ENCODE results near the gene PCDH8.
"Not testable (repeated sequence)": the region's sequence is repeated elsewhere in the genome, so short reads cannot be mapped to it uniquely, and the experiment has no call there.

PCDH8 gene

GRCh38 chr13:52849291-52850071 is 1.0 kb upstream of the PCDH8 start:
- no peak for DNase-seq

GRCh38 chr13:52847682-52848432 is 583 bp downstream of the PCDH8 start:
- no peak for DNase-seq

- no peak for DNase-seq
Measured at GRCh38 chr13:52847322-52847681, 1.1 kb downstream of the PCDH8 start.

- DNase-seq: no peak
Measured at GRCh38 chr13:52846567-52847321, 1.7 kb downstream of the PCDH8 start.

GRCh38 chr13:52845766-52846566 is 2.5 kb downstream of the PCDH8 start:
- DNase-seq: no peak

- no peak for DNase-seq
Measured at GRCh38 chr13:52845334-52845761, 3.1 kb downstream of the PCDH8 start.

GRCh38 chr13:52844836-52845235 is 3.6 kb downstream of the PCDH8 start:
- DNase-seq: no peak

GRCh38 chr13:52842441-52842840 is 6.0 kb downstream of the PCDH8 start:
- no peak for DNase-seq

GRCh38 chr13:52840066-52840465 is 8.4 kb downstream of the PCDH8 start:
- no peak for DNase-seq

- no peak for DNase-seq
Measured at GRCh38 chr13:52838433-52839107, 9.9 kb downstream of the PCDH8 start.

GRCh38 chr13:52837850-52838249 is 10.6 kb downstream of the PCDH8 start:
- DNase-seq: no peak

- DNase-seq: no peak
Measured at GRCh38 chr13:52835071-52835839, 13.2 kb downstream of the PCDH8 start.

- no peak for DNase-seq
Measured at GRCh38 chr13:52833296-52833875, 15.1 kb downstream of the PCDH8 start.

- no peak for DNase-seq
Measured at GRCh38 chr13:52832313-52832712, 16.1 kb downstream of the PCDH8 start.

GRCh38 chr13:52830946-52831345 is 17.5 kb downstream of the PCDH8 start:
- no peak for DNase-seq

GRCh38 chr13:52827839-52828238 is 20.6 kb downstream of the PCDH8 start:
- DNase-seq: no peak

- not testable (repeated sequence) for DNase-seq
Measured at GRCh38 chr13:52817886-52818285, 30.6 kb downstream of the PCDH8 start.

- no peak for DNase-seq
Measured at GRCh38 chr13:52815330-52815729, 33.1 kb downstream of the PCDH8 start.

GRCh38 chr13:52812941-52813340 is 35.5 kb downstream of the PCDH8 start:
- no peak for DNase-seq

- no peak for DNase-seq
Measured at GRCh38 chr13:52811841-52812240, 36.6 kb downstream of the PCDH8 start.

GRCh38 chr13:52810526-52810925 is 37.9 kb downstream of the PCDH8 start:
- DNase-seq: no peak

All from cortex of kidney (tissue), 1 donor.